ENCODE results near the gene STK4. TPM values are rescaled to one million over a fixed set of nuclear protein-coding genes. Genes with fewer than 3 reads are reported as not detected.

Gene STK4
- total and polyA plus RNA-seq, 2 donors from 2014 or later = 4.3 to 41.0 TPM

DNA sequence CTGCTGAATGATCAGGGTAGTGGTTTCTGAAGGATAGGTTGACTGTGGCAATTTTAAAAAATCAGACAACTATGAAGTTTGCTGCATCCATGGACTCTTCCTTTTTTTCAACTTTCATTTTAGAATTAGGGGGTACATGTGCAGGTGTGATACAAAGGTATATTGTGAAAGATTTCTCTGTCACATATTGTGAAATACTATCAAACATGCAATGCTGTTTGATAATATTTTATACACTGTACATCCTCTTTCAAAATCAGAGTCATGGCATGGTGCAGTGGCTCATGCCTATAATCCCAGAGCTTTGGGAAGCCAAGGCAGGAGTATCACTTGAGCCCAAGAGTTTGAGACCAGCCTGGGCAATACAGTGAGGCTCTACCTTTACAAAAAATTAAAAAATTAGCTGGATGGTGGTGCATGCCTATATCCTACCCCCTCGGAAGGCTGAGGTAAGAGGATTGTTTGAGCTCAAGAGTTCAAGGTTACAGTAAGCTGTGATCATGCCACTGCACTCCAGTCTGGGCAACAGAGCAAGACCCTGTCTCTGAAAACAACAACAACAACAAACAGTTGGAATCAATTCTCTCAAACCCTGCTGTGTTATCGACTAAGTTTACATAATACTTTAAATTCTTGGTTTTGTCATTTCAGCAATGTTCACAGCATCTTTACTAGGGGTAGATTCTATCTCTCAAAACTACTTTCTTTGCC lies 153.4 kb downstream of the STK4 start:
- intact Hi-C loops (cut with DNase I) = no loop called here
- H3K27me3 ChIP-seq (ENCODE audit: control insufficient read depth, insufficient read depth, low read length) = no peaks in the 10 kb centered on the region
- FAIRE-seq (no peak), DNase-seq (no peak)
- no peak overlapping the region for H3K27ac ChIP-seq (ENCODE audit: low read depth in 2 of 2, low read length in 2 of 2)
- no peaks in the 10 kb centered on the region for H3K36me3 ChIP-seq (ENCODE audit: control insufficient read depth in 2 of 3, insufficient read depth in 3 of 3, low read length in 3 of 3)
- no peaks in the 10 kb centered on the region for H3K9me3 ChIP-seq (ENCODE audit: control insufficient read depth in 2 of 3, insufficient read depth in 1 of 3, low read length in 3 of 3)
- TF ChIP-seq, protein P1, sequence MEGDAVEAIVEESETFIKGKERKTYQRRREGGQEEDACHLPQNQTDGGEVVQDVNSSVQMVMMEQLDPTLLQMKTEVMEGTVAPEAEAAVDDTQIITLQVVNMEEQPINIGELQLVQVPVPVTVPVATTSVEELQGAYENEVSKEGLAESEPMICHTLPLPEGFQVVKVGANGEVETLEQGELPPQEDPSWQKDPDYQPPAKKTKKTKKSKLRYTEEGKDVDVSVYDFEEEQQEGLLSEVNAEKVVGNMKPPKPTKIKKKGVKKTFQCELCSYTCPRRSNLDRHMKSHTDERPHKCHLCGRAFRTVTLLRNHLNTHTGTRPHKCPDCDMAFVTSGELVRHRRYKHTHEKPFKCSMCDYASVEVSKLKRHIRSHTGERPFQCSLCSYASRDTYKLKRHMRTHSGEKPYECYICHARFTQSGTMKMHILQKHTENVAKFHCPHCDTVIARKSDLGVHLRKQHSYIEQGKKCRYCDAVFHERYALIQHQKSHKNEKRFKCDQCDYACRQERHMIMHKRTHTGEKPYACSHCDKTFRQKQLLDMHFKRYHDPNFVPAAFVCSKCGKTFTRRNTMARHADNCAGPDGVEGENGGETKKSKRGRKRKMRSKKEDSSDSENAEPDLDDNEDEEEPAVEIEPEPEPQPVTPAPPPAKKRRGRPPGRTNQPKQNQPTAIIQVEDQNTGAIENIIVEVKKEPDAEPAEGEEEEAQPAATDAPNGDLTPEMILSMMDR (IDR thresholded peaks at IDR 0.05; ENCODE audit: borderline replicate concordance, extremely low read depth, insufficient read depth) = no peak
- H3K9ac ChIP-seq (ENCODE audit: low read length in 3 of 3) = no peak overlapping the region
- H3K4me3 ChIP-seq (ENCODE audit: low read length in 3 of 3) = no peak overlapping the region
- no peaks in the 10 kb centered on the region for H3K4me1 ChIP-seq (ENCODE audit: control insufficient read depth in 2 of 3, insufficient read depth in 2 of 3, low read depth in 1 of 3, low read length in 3 of 3)

DNA sequence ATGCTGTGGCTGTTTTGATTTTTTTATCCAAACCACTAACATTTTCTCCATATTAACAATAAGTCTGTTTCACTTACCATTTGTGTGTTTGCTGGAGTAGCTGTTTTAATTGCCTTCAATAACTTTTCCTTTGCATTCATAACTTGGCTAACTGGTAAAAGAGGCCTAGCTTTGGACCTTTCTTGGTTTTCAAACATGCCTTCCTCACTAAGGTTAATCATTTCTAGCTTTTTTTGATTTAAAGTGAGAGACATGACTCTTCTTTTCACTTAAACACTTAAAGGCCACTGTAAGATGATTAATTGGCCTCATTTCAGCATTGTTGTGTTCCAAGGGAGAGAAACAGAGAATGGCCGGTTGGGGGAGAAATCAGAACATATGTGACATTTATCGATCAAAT lies 155.1 kb downstream of the STK4 start:
- no peaks in the 10 kb centered on the region for H3K36me3 ChIP-seq (ENCODE audit: control insufficient read depth in 2 of 3, insufficient read depth in 3 of 3, low read length in 3 of 3)
- FAIRE-seq (no peak), DNase-seq (no peak)
- TF ChIP-seq, protein P1 (IDR thresholded peaks at IDR 0.05; ENCODE audit: borderline replicate concordance, extremely low read depth, insufficient read depth) = no peak
- intact Hi-C loops (cut with DNase I) = no loop called here
- H3K27me3 ChIP-seq (ENCODE audit: control insufficient read depth, insufficient read depth, low read length) = no peaks in the 10 kb centered on the region
- no peak overlapping the region for H3K4me3 ChIP-seq (ENCODE audit: low read length in 3 of 3)
- H3K4me1 ChIP-seq (ENCODE audit: control insufficient read depth in 2 of 3, insufficient read depth in 2 of 3, low read depth in 1 of 3, low read length in 3 of 3) = no peaks in the 10 kb centered on the region
- no peak overlapping the region for H3K9ac ChIP-seq (ENCODE audit: low read length in 3 of 3)
- H3K9me3 ChIP-seq (ENCODE audit: control insufficient read depth in 2 of 3, insufficient read depth in 1 of 3, low read length in 3 of 3) = no peaks in the 10 kb centered on the region
- H3K27ac ChIP-seq (ENCODE audit: low read depth in 2 of 2, low read length in 2 of 2) = no peak overlapping the region

DNA sequence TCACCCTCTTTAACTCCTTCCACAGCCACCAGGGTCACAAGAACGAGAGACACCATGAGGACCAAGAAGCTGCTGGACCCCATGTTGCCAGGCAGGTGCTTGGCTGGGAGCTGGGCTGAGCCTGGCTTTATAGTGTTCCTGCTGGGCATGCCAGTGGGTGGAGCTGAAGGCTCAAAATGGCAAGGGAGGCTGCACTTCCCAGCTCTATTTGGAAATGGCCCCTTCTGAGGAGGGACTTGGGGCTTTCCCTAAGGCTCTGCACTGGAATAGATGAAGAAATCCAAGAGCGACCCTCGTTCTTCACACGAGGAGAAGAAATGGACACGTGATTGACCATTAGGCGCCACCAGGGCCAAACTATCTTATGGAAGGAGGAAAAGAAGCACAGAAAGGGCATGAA lies 158.1 kb downstream of the STK4 start, which contains the start of gene WFDC12:
Gene WFDC12 (minus strand): TSS at position 101 of the 400 bp plus-strand sequence. CDS start 18 bp downstream, at position 83.
- Histone ChIP-seq H3K9me3 (ENCODE audit: control insufficient read depth in 2 of 3, insufficient read depth in 1 of 3, low read length in 3 of 3) (no peaks in the 10 kb centered on the region), H3K27ac (ENCODE audit: low read depth in 2 of 2, low read length in 2 of 2) (no peak within 1 kb of the TSS), H3K4me1 (ENCODE audit: control insufficient read depth in 2 of 3, insufficient read depth in 2 of 3, low read depth in 1 of 3, low read length in 3 of 3) (peaks cover 0 to 2% (median 0%) of the 10 kb centered on the region in 3 donors), H3K36me3 (ENCODE audit: control insufficient read depth in 2 of 3, insufficient read depth in 3 of 3, low read length in 3 of 3) (no peaks in the 10 kb centered on the region), H3K9ac (ENCODE audit: low read length in 3 of 3) (no peak within 1 kb of the TSS), H3K27me3 (ENCODE audit: control insufficient read depth, insufficient read depth, low read length) (no peaks in the 10 kb centered on the region), H3K4me3 (ENCODE audit: low read length in 3 of 3) (no peak within 1 kb of the TSS)
- intact Hi-C loops (cut with DNase I) = no loop called here
- FAIRE-seq (no peak), DNase-seq (no peak)
- TF ChIP-seq, protein P1 (IDR thresholded peaks at IDR 0.05; ENCODE audit: borderline replicate concordance, extremely low read depth, insufficient read depth) = no peak

All from kidney (tissue), 14 donors.